Left lobe of liver (tissue), 2 donors: ENCODE results near the gene TMIGD2. TPM values are rescaled to one million over a fixed set of nuclear protein-coding genes. Genes with fewer than 3 reads are reported as not detected.
"Not testable (repeated sequence)": the region's sequence is repeated elsewhere in the genome, so short reads cannot be mapped to it uniquely, and the experiment has no call there.

Experiments used
- ATAC-seq: fragments of 200-7000 bp; cut with Tn5 transposase; one replicate; pipeline ENCODE4 v1.9.1; 2020; ENCODE audit warnings: mild to moderate bottlenecking, moderate library complexity
- DNase-seq: peaks from one replicate; pipeline ENCODE4 v3.0.0-alpha.2; 2020; ENCODE audit warnings: low spot score
- total RNA-seq: library from RNA; stranded (reverse); gene quantifications from one replicate; pipeline ENCODE4 v1.2.1, GENCODE V29; 2021
- donor health status: DM: no; HTN: no; CAD: no; lungs with moderate emphysema.
- donor health status: DM: no; HTN: yes; CAD: no.

The TMIGD2 gene
- total RNA-seq, 1 donor from 2014 or later = 0.25 TPM

DNA sequence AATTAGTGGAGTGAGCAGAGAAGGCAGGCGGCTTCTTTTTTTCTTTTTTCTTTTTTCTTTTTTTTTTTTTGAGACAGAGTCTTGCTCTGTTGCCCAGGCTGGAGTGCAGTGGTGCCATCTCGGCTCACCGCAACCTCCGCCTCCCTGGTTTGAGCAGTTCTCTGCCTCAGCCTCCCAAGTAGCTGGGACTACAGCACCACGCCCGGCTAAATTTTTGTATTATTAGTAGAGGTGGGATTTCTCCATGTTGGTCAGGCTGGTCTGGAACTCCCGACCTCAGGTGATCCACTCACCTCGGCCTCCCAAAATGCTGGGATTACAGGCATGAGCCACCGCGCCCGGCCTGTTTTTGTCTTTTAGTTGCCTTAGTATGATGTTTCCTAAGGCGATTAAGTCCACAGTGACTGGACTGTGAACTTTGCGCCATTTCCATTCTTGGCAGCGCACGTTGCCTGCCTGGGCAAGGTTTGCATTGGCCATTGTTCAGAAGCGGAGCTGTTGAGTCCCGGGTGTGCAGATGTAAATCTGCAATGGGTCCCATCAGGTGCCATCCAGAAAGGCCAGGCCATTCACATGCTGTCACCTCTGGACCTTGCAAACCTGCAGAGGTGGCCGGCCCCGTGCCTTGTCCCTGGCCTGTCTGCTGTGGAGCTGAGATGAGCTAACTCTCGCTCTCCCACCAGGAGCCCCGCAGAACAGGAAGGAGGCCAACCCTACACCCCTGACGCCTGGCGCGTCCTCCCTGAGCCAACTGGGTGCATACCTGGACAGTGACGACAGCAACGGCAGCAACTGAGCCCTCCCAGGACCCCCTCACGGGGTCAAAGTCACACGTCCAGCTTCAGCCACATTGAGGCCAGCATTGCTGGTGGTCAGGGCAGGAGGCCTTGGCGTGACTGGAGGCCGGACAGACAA is 34.0 kb downstream of the TMIGD2 start:
- peak; percentile 82 for ATAC-seq
- DNase-seq = peak; percentile 96

GRCh38 chr19:4267101-4267900 is 34.9 kb downstream of the TMIGD2 start:
- DNase-seq = peak; percentile 76
- ATAC-seq = peak; percentile 70

GRCh38 chr19:4266253-4267000 is 35.8 kb downstream of the TMIGD2 start:
- ATAC-seq = no peak
- no peak for DNase-seq

- ATAC-seq (no peak), DNase-seq (no peak)
These were observed 37.4 kb downstream of the TMIGD2 start for GRCh38 chr19:4264812-4265211.

- no peak for ATAC-seq
- no peak for DNase-seq
These were observed 41.5 kb downstream of the TMIGD2 start for GRCh38 chr19:4260613-4261191.

DNA sequence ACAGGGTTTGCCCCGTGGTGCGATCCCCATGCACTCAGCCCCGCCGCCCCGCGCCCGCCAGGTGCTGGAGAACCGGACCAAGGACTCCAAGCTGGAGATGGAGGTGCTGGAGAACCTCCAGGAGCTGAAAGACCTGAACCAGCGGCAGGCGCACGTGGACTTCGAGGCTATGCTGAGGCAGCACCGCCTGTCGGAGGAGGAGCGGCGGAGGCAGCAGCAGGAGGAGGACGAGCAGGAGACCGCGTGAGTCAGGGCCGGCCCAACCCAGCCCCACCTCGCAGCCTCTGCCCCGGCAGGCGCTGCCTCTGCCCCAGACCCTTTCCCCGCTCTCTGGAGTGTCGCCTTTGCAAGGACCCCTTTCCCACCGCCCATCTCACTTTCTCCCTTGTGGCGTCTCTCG is 44.0 kb downstream of the TMIGD2 start:
- DNase-seq (no peak), ATAC-seq (no peak)

- ATAC-seq (no peak), DNase-seq (no peak)
These were observed 45.2 kb downstream of the TMIGD2 start for GRCh38 chr19:4257025-4257424.

DNA sequence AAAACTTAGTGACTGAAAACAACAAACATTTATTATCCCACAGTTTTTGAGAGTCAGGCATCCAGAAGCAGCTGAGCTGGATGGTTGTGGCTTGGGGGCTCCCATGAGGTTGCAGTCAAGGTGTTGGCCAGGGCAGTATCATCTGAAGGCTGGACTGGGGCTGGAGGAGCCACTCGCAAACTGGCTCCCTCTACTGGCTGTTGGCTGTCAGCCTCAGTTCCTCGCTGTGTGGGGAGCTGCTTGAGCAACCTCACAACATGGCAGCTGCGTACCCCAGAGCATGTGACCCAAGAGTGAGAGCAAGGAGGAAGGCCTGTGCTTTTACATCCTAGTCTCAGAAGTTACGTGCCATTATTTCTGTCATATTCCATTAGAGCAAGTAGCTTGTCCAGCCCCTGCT is 45.6 kb downstream of the TMIGD2 start:
- no peak for ATAC-seq

DNA sequence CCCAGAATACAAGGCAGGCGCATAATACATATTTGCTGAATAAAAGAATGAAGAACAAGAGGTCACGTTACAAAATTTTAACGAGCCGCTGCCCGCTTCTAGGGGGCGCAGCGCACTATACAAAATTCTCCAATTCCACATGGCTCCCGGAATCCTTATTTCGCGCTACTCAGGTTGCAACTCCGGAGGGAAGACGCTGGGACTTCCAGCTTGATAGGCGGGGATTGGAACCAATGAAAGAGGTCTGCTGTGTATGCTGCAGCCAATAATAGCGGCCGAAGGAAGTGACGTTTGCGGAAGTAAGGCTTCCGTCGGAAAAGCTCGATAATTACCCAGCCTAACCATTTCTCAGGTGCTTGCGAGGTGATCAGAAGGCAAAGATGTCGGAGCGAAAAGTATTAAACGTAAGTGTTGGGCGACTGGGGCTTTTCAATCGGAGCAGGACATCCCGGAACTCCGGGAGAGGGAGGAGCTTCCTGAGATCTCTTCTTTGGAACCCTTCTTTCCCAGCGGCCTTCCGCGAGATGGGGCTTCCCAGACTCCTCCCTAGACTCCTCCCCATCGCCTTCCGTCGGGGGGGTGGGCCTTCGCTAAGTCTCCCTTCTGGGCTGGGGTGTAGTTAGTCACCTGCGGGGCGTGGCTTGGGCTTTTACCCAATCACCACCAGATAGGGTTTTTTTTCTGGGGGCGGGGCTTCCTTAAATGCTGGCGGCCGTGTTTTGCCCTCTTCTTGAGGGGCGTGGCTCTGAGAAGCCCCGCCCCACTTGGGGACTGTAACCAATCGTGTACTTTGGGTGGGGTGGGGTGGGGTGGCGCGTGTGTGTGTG is 55.2 kb downstream of the TMIGD2 start, which contains the start of gene YJU2:
Gene YJU2, plus strand, starts transcription at position 314 of the 827 bp plus-strand sequence. Its CDS starts 67 bp downstream, at position 381.
- DNase-seq (peak; percentile 98), ATAC-seq (peak; percentile 96)

More for the DNA sequence above, 45.6 kb downstream of the TMIGD2 start:
- no peak for DNase-seq

- not testable (repeated sequence) for DNase-seq, ATAC-seq
These were observed 56.3 kb downstream of the TMIGD2 start for GRCh38 chr19:4245938-4246337.

Other genes with a start within 250 kb of the TMIGD2 start
- gene ZBTB7A, start 235.5 kb downstream of the TMIGD2 start, total RNA-seq = 33.3 TPM
- gene MAP2K2, start 178.3 kb downstream of the TMIGD2 start, total RNA-seq = 63.1 TPM
- 52.0 TPM for gene CREB3L3, start 148.8 kb downstream of the TMIGD2 start, total RNA-seq
- gene SIRT6, start 119.8 kb downstream of the TMIGD2 start, total RNA-seq = 11.1 TPM
- gene ANKRD24, start 119.7 kb downstream of the TMIGD2 start, total RNA-seq = 5.6 TPM
- gene EBI3, start 72.9 kb downstream of the TMIGD2 start, total RNA-seq = 1.3 TPM
- gene YJU2, start 55.3 kb downstream of the TMIGD2 start, total RNA-seq = 8.1 TPM
- gene SHD, start 23.1 kb downstream of the TMIGD2 start, total RNA-seq = 8.8 TPM
- 1.3 TPM for gene FSD1, start 2.2 kb upstream of the TMIGD2 start, total RNA-seq
- 31.8 TPM for gene STAP2, start 36.4 kb upstream of the TMIGD2 start, total RNA-seq
- gene MPND, start 41.2 kb upstream of the TMIGD2 start, total RNA-seq = 24.2 TPM
- gene SH3GL1, start 98.2 kb upstream of the TMIGD2 start, total RNA-seq = 30.2 TPM
- 3.3 TPM for gene CHAF1A, start 100.3 kb upstream of the TMIGD2 start, total RNA-seq
- gene UBXN6, start 155.4 kb upstream of the TMIGD2 start, total RNA-seq = 73.5 TPM
- gene HDGFL2, start 169.9 kb upstream of the TMIGD2 start, total RNA-seq = 16.8 TPM
- 36.8 TPM for gene PLIN4, start 216.1 kb upstream of the TMIGD2 start, total RNA-seq
- gene PLIN5, start 232.8 kb upstream of the TMIGD2 start, total RNA-seq = 136 TPM
- 328 TPM for gene LRG1, start 237.6 kb upstream of the TMIGD2 start, total RNA-seq